ENCODE results near the gene PUM2. TPM values are rescaled to one million over a fixed set of nuclear protein-coding genes. Genes with fewer than 3 reads are reported as not detected.
"Not testable (repeated sequence)": the region's sequence is repeated elsewhere in the genome, so short reads cannot be mapped to it uniquely, and the experiment has no call there.

Gene PUM2
- total RNA-seq, 1 donor from 2014 or later = 22.4 TPM

GRCh38 chr2:20371323-20372025, 20.8 kb upstream of the PUM2 start:
- no peaks in the 10 kb centered on the region for H3K4me1 ChIP-seq
- H3K9me3 ChIP-seq = no peaks in the 10 kb centered on the region
- no peaks in the 10 kb centered on the region for H3K27me3 ChIP-seq
- TF ChIP-seq CTCF (IDR thresholded peaks at IDR 0.05) = no peak
- no peak overlapping the region for H3K27ac ChIP-seq
- H3K36me3 ChIP-seq = no peaks in the 10 kb centered on the region
- intact Hi-C loops (cut with DNase I) = no loop called here
- DNase-seq (ENCODE audit: low spot score in 2 of 2) = no peak
- H3K4me3 ChIP-seq = no peak overlapping the region

- H3K27ac ChIP-seq = no peak overlapping the region
- intact Hi-C loops (cut with DNase I) = no loop called here
- no peak for DNase-seq (ENCODE audit: low spot score in 2 of 2)
Measured at GRCh38 chr2:20370191-20370590, 19.5 kb upstream of the PUM2 start.

GRCh38 chr2:20369366-20369765, 18.7 kb upstream of the PUM2 start:
- Histone ChIP-seq H3K27me3 (no peaks in the 10 kb centered on the region), H3K4me3 (no peak overlapping the region), H3K9me3 (no peaks in the 10 kb centered on the region), H3K36me3 (no peaks in the 10 kb centered on the region), H3K4me1 (no peaks in the 10 kb centered on the region), H3K27ac (no peak overlapping the region)
- no peak for TF ChIP-seq CTCF (IDR thresholded peaks at IDR 0.05)
- intact Hi-C loops (cut with DNase I) = no loop called here
- DNase-seq (ENCODE audit: low spot score in 2 of 2) = no peak

More at GRCh38 chr2:20370191-20370590, 19.5 kb upstream of the PUM2 start:
- H3K9me3 ChIP-seq = no peaks in the 10 kb centered on the region
- no peak overlapping the region for H3K4me3 ChIP-seq
- no peaks in the 10 kb centered on the region for H3K4me1 ChIP-seq
- TF ChIP-seq CTCF (IDR thresholded peaks at IDR 0.05) = no peak
- H3K36me3 ChIP-seq = no peaks in the 10 kb centered on the region
- no peaks in the 10 kb centered on the region for H3K27me3 ChIP-seq

- no peak for DNase-seq (ENCODE audit: low spot score in 2 of 2)
- no peak for TF ChIP-seq CTCF (IDR thresholded peaks at IDR 0.05)
- intact Hi-C loops (cut with DNase I) = no loop called here
- no peak overlapping the region for H3K4me3 ChIP-seq
- no peaks in the 10 kb centered on the region for H3K27me3 ChIP-seq
- no peaks in the 10 kb centered on the region for H3K4me1 ChIP-seq
- no peak overlapping the region for H3K27ac ChIP-seq
- no peaks in the 10 kb centered on the region for H3K9me3 ChIP-seq
- no peaks in the 10 kb centered on the region for H3K36me3 ChIP-seq
Measured at GRCh38 chr2:20368706-20369105, 18.1 kb upstream of the PUM2 start.

- H3K27me3 ChIP-seq; H3K4me1 ChIP-seq; intact Hi-C loops (cut with DNase I); H3K27ac ChIP-seq; H3K9me3 ChIP-seq; H3K36me3 ChIP-seq; H3K4me3 ChIP-seq; DNase-seq (ENCODE audit: low spot score in 2 of 2): not testable (repeated sequence)
Measured at GRCh38 chr2:20367929-20368328, 17.3 kb upstream of the PUM2 start.

GRCh38 chr2:20366672-20367116, 16.1 kb upstream of the PUM2 start:
- no peak overlapping the region for H3K27ac ChIP-seq
- TF ChIP-seq CTCF (IDR thresholded peaks at IDR 0.05) = no peak
- H3K36me3 ChIP-seq = no peaks in the 10 kb centered on the region
- DNase-seq (ENCODE audit: low spot score in 2 of 2) = no peak
- no peaks in the 10 kb centered on the region for H3K27me3 ChIP-seq
- H3K9me3 ChIP-seq = no peaks in the 10 kb centered on the region
- H3K4me3 ChIP-seq = no peak overlapping the region
- H3K4me1 ChIP-seq = no peaks in the 10 kb centered on the region
- intact Hi-C loops (cut with DNase I) = no loop called here
